ENCODE measurements around the gene TRIM69.

GRCh38 chr15:44775953-44776352, 39.6 kb downstream of the TRIM69 start:
- no peak for TF ChIP-seq CTCF (IDR thresholded peaks at IDR 0.05)
- TF ChIP-seq POLR2AphosphoS5 (IDR thresholded peaks at IDR 0.05): no peak
